H9 (cell line): Measurements from ENCODE around the gene IGSF3. TPM values are rescaled to one million over a fixed set of nuclear protein-coding genes. Genes with fewer than 3 reads are reported as not detected.

ENCODE experiments used
- DNase-seq: peaks from one replicate; pipeline ENCODE4 v3.0.0-alpha.2; 2017
- H2AFZ ChIP-seq: one replicate; pipeline ENCODE4 v1.6.1; 2013; ENCODE audit warnings: mild to moderate bottlenecking, low read length, control low read depth, moderate library complexity
- H2AK5ac ChIP-seq: 2 replicates; pipeline ENCODE4 v1.6.1; 2013; ENCODE audit warnings: low read length, control low read depth, mixed read lengths; ENCODE audit not compliant: insufficient read length
- H2BK120ac ChIP-seq: one replicate; pipeline ENCODE4 v1.6.1; 2013; ENCODE audit warnings: low read depth, mild to moderate bottlenecking, low read length, control low read depth, inconsistent platforms; ENCODE audit not compliant: poor library complexity, severe bottlenecking
- H2BK12ac ChIP-seq: 2 replicates; pipeline ENCODE4 v1.6.1; 2013; ENCODE audit warnings: low read length, control low read depth, mixed read lengths, low read depth; ENCODE audit not compliant: insufficient read length
- H2BK15ac ChIP-seq: 2 replicates; pipeline ENCODE4 v1.6.1; 2013; ENCODE audit warnings: low read depth, low read length, control low read depth
- H2BK20ac ChIP-seq: one replicate; pipeline ENCODE4 v1.6.1; 2013; ENCODE audit warnings: low read depth, mild to moderate bottlenecking, low read length, control low read depth, inconsistent platforms; ENCODE audit not compliant: poor library complexity, severe bottlenecking
- H2BK5ac ChIP-seq: 2 replicates; pipeline ENCODE4 v1.6.1; 2013; ENCODE audit warnings: low read length, control low read depth, mixed read lengths; ENCODE audit not compliant: insufficient read length
- H3K14ac ChIP-seq: 2 replicates; pipeline ENCODE4 v1.6.1; 2013; ENCODE audit warnings: low read length, control low read depth; ENCODE audit not compliant: insufficient read depth
- H3K18ac ChIP-seq: 2 replicates; pipeline ENCODE4 v1.6.1; 2013; ENCODE audit warnings: low read depth, mild to moderate bottlenecking, mixed read lengths, low read length, control low read depth; ENCODE audit not compliant: insufficient read length
- H3K23ac ChIP-seq: 2 replicates; pipeline ENCODE4 v1.6.1; 2013; ENCODE audit warnings: low read length, control low read depth, mixed read lengths, low read depth; ENCODE audit not compliant: insufficient read length
- H3K23me2 ChIP-seq: 2 replicates; pipeline ENCODE4 v1.6.1; 2013; ENCODE audit warnings: low read depth, mild to moderate bottlenecking, mixed read lengths, low read length, control low read depth; ENCODE audit not compliant: insufficient read length, poor library complexity, severe bottlenecking
- H3K27ac ChIP-seq: 2 replicates; pipeline ENCODE4 v1.5.1; 2013; ENCODE audit warnings: low read length, control low read depth, mixed read lengths, low read depth; ENCODE audit not compliant: insufficient read length
- H3K27me3 ChIP-seq: 2 replicates; pipeline ENCODE4 v1.6.1; 2013; ENCODE audit warnings: low read length, control low read depth, inconsistent platforms; ENCODE audit not compliant: insufficient read depth
- H3K4ac ChIP-seq: 2 replicates; pipeline ENCODE4 v1.6.1; 2013; ENCODE audit warnings: low read depth, mild to moderate bottlenecking, control low read depth, inconsistent platforms, low read length, moderate library complexity
- H3K4me1 ChIP-seq: 2 replicates; pipeline ENCODE4 v1.6.1; 2013; ENCODE audit warnings: low read length, control low read depth, inconsistent platforms; ENCODE audit not compliant: insufficient read depth
- H3K4me2 ChIP-seq: 2 replicates; pipeline ENCODE4 v1.6.1; 2013; ENCODE audit warnings: low read length, control low read depth, mixed read lengths; ENCODE audit not compliant: insufficient read length, insufficient read depth
- H3K56ac ChIP-seq: 2 replicates; pipeline ENCODE4 v1.6.1; 2013; ENCODE audit warnings: low read depth, mild to moderate bottlenecking, mixed read lengths, low read length, control low read depth; ENCODE audit not compliant: insufficient read length
- H3K79me1 ChIP-seq: 2 replicates; pipeline ENCODE4 v1.6.1; 2013; ENCODE audit warnings: low read depth, mild to moderate bottlenecking, moderate library complexity, low read length, control low read depth, inconsistent platforms; ENCODE audit not compliant: insufficient read depth, poor library complexity, severe bottlenecking
- H3K79me2 ChIP-seq: 2 replicates; pipeline ENCODE4 v1.6.1; 2013; ENCODE audit warnings: low read length, control low read depth, inconsistent platforms; ENCODE audit not compliant: insufficient read depth
- H3K9ac ChIP-seq: 2 replicates; pipeline ENCODE4 v1.6.1; 2013; ENCODE audit warnings: low read length, control low read depth, mixed read lengths; ENCODE audit not compliant: insufficient read length; ENCODE audit errors: extremely low read depth
- H3K9me3 ChIP-seq: one replicate; pipeline ENCODE4 v1.6.1; 2013; ENCODE audit warnings: low read depth, low read length, inconsistent platforms; ENCODE audit not compliant: control insufficient read depth
- H3T11ph ChIP-seq: one replicate; pipeline ENCODE4 v1.6.1; 2013; ENCODE audit warnings: mild to moderate bottlenecking, low read length, control low read depth, inconsistent platforms
- H4K20me1 ChIP-seq: one replicate; pipeline ENCODE4 v1.6.1; 2013; ENCODE audit not compliant: control insufficient read depth, insufficient read length, insufficient read depth
- H4K5ac ChIP-seq: 2 replicates; pipeline ENCODE4 v1.6.1; 2013; ENCODE audit warnings: low read depth, mild to moderate bottlenecking, mixed read lengths, low read length, control low read depth; ENCODE audit not compliant: insufficient read length
- H4K8ac ChIP-seq: replicated peaks from 2 replicates; pipeline ENCODE4 v1.6.1; 2013; ENCODE audit warnings: low read length, control low read depth, mixed read lengths, low read depth; ENCODE audit not compliant: insufficient read length
- H4K91ac ChIP-seq: 2 replicates; pipeline ENCODE4 v1.6.1; 2013; ENCODE audit warnings: low read depth, mild to moderate bottlenecking, moderate library complexity, mixed read lengths, low read length, control low read depth; ENCODE audit not compliant: insufficient read length
- H3K27ac Mint-ChIP-seq, 3 experiments: 2 replicates in 2 of 3; 3 replicates in 1 of 3; pipeline ENCODE4 v1.8.0; 2020 to 2021; ENCODE audit warnings: mixed read lengths in 3 of 3, mild to moderate bottlenecking in 1 of 3, moderate library complexity in 1 of 3
- H3K27me3 Mint-ChIP-seq: 2 replicates; pipeline ENCODE4 v1.8.0; 2021; ENCODE audit warnings: low read depth, mild to moderate bottlenecking, moderate library complexity, mixed read lengths
- H3K36me3 Mint-ChIP-seq, 3 experiments: 2 replicates in 2 of 3; 3 replicates in 1 of 3; pipeline ENCODE4 v1.8.0; 2020 to 2021; ENCODE audit warnings: low read depth in 3 of 3, mixed read lengths in 3 of 3; ENCODE audit not compliant: insufficient read depth in 1 of 3
- H3K4me1 Mint-ChIP-seq, 2 experiments: 2 replicates each; pipeline ENCODE4 v1.8.0; 2020; ENCODE audit warnings: mixed read lengths in 2 of 2
- H3K4me3 Mint-ChIP-seq, 2 experiments: 2 replicates in 1 of 2; 3 replicates in 1 of 2; pipeline ENCODE4 v1.8.0; 2020 to 2021; ENCODE audit warnings: mild to moderate bottlenecking in 2 of 2, mixed read lengths in 2 of 2, moderate library complexity in 1 of 2
- H3K9me3 Mint-ChIP-seq, 2 experiments: 2 replicates in 1 of 2; 3 replicates in 1 of 2; pipeline ENCODE4 v1.8.0; 2020; ENCODE audit warnings: mild to moderate bottlenecking in 2 of 2, mixed read lengths in 2 of 2, moderate library complexity in 1 of 2
- WGBS: extraction: QIAGEN DNeasy Blood & Tissue Kit; methylation state at CpG from one replicate; pipeline ENCODE4 v1.1.7; 2013; ENCODE audit warnings: missing lambda C conversion rate, low lambda C conversion rate, mixed read lengths; ENCODE audit not compliant: insufficient read length; ENCODE audit errors: extremely low coverage; 5-methylcytosine and 5-hydroxymethylcytosine counted together
- microRNA-seq: library from miRNA; unstranded; fragments of <30 nt; microRNA quantifications from one replicate; pipeline ENCODE4, GENCODE V29; 2020; ENCODE audit warnings: borderline microRNAs expressed
- total RNA-seq: library from RNA; stranded (reverse); gene quantifications from 2 replicates; pipeline ENCODE4 v1.2.1, GENCODE V29; 2021
- TF ChIP-seq, protein P1 (sequence below): fragments of 200-600 bp; sonication (generic); conservative IDR thresholded peaks from 3 replicates; pipeline ENCODE4 v1.8.0; 2021; ENCODE audit warnings: antibody characterized with exemption, mild to moderate bottlenecking

Gene IGSF3
- total RNA-seq, 1 experiment from 2014 or later: 19.1 TPM

GRCh38 chr1:116525440-116525839 is 142.1 kb downstream of the IGSF3 start:
- H2BK120ac ChIP-seq: no peak overlapping the region
- H3K4me1 ChIP-seq: no peaks in the 10 kb centered on the region
- no peaks in the 10 kb centered on the region for H3K79me1 ChIP-seq
- H2BK15ac ChIP-seq: no peak overlapping the region
- no peak overlapping the region for H2BK5ac ChIP-seq
- H2BK12ac ChIP-seq: no peak overlapping the region
- TF ChIP-seq, protein P1, sequence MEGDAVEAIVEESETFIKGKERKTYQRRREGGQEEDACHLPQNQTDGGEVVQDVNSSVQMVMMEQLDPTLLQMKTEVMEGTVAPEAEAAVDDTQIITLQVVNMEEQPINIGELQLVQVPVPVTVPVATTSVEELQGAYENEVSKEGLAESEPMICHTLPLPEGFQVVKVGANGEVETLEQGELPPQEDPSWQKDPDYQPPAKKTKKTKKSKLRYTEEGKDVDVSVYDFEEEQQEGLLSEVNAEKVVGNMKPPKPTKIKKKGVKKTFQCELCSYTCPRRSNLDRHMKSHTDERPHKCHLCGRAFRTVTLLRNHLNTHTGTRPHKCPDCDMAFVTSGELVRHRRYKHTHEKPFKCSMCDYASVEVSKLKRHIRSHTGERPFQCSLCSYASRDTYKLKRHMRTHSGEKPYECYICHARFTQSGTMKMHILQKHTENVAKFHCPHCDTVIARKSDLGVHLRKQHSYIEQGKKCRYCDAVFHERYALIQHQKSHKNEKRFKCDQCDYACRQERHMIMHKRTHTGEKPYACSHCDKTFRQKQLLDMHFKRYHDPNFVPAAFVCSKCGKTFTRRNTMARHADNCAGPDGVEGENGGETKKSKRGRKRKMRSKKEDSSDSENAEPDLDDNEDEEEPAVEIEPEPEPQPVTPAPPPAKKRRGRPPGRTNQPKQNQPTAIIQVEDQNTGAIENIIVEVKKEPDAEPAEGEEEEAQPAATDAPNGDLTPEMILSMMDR: no peak
- H3K9me3 ChIP-seq: no peaks in the 10 kb centered on the region
- no peak overlapping the region for H3K4me3 Mint-ChIP-seq
- no peak overlapping the region for H2AFZ ChIP-seq
- no peak overlapping the region for H3K9ac ChIP-seq
- no peaks in the 10 kb centered on the region for H3K27me3 ChIP-seq
- no peak overlapping the region for H3K14ac ChIP-seq
- WGBS: no CpG with 5 or more reads among the region's 2 CpGs
- no peak overlapping the region for H3K4me2 ChIP-seq
- H3T11ph ChIP-seq: no peak overlapping the region
- no peak overlapping the region for H4K5ac ChIP-seq
- H3K18ac ChIP-seq: no peak overlapping the region
- no peak overlapping the region for H3K56ac ChIP-seq
- H4K91ac ChIP-seq: no peak overlapping the region
- no peak overlapping the region for H3K27ac Mint-ChIP-seq
- no peaks in the 10 kb centered on the region for H4K20me1 ChIP-seq
- H3K23ac ChIP-seq: no peak overlapping the region
- H3K27ac ChIP-seq: no peak overlapping the region
- no peak for DNase-seq
- H3K36me3 Mint-ChIP-seq: peaks cover 0 to 7% (median 4%) of the 10 kb centered on the region in 3 experiments; a peak in 4 of 7 replicates
- H3K23me2 ChIP-seq: no peaks in the 10 kb centered on the region
- no peak overlapping the region for H3K4ac ChIP-seq
- H4K8ac ChIP-seq: no peak overlapping the region
- no peaks in the 10 kb centered on the region for H3K79me2 ChIP-seq
- H3K9me3 Mint-ChIP-seq: peaks cover 5 to 8% of the 10 kb centered on the region in 2 experiments; a peak in 4 of 5 replicates
- no peaks in the 10 kb centered on the region for H3K27me3 Mint-ChIP-seq
- H3K4me1 Mint-ChIP-seq: peaks cover 0 to under 1% of the 10 kb centered on the region in 2 experiments; a peak in 2 of 4 replicates
- H2BK20ac ChIP-seq: no peak overlapping the region
- no peak overlapping the region for H2AK5ac ChIP-seq

Small RNA genes lying within 50 kb of the gene (microRNA-seq; reads per million reads assigned to microRNA genes)
- not detected for gene MIR320B1
- gene MIR548AC: not detected

Other genes with a start within 250 kb of the IGSF3 start
- 4.3 and 4.9 TPM in 2 replicates for gene CD58, start 96.7 kb downstream of the IGSF3 start, total RNA-seq
- gene CD2, start 86.7 kb upstream of the IGSF3 start, total RNA-seq: not detected in 2 replicates
- gene PTGFRN, start 242.2 kb upstream of the IGSF3 start, total RNA-seq: 26.3 and 31.7 TPM in 2 replicates